ENCODE measurements around the gene CORO7.

The CORO7 gene

DNA sequence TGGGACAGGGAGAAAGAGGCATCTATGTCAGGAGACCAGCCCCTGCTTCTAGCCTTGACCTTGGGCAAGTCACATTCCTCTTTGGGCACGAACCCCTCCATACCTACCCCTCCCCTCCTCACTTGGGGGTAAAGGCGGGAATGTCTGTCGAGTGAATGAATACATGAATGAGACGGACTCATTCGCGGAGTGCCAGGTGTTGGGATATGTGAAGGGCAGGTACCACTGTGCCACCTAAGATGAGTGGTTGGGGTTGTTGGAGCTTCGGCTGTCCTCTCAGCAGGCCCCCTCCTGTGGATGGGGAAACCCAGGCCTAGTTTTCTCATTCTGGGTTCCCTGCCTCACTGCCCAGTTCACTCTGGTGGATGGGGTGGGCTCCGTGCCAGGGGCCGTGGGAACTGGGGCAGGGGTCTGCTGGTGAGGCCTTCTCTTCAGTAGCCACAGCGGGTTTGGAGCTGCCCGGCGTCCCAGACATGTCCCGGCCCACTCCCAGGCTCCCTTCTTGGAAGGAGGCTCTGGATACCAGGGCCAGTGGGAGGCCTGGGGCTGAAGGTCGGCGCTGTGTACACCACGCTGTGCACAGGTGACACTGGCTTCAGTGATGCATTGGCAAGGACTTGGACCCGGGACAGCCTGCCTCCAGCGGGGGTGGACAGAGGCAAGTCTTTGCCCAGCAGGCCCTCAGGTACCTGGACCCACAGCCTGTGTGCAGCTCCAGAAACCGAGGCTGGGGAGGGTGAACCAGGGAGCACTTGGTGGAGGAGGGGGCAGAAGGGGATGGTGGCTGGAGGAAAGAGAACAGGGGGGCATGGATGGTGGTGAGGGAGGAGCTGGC, 94.9 kb downstream of the CORO7 start:
- H3K4me3 ChIP-seq (replicated peaks; ENCODE audit: low read depth, low read length): no peak overlapping the region

DNA sequence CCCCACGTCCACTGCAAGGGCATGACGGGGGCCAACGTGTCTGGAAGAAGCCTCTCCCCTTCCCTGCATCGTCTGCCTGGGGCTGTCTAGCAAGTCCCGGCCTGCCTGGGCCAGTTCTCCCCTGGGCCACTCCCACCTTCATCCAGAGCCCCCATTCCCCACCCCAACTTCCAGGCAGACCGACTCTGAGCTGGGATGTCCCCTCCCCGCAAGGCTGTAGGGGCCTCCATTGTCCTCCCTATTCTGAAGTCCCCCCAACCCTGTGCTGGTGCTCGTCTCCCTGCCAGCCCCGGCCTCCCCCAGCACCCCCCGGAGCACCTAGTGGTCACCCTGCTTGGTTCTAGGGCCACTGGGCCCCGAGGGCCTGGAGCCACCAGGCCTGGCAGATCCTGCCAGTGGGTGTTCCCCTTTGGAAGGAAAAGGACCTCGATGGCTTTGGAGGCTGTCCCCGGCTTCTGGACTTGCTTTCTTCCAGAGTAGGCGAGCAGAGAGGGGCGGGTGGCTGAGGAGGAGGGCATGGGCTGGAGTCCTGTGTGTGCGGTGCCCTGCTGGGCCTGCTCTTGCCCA, 95.7 kb downstream of the CORO7 start:
- Histone ChIP-seq H3K4me3 (replicated peaks; ENCODE audit: low read depth, low read length) (no peak overlapping the region), H3K27me3 (replicated peaks; ENCODE audit: control insufficient read depth, insufficient read depth, low read length) (no peaks in the 10 kb centered on the region), H3K36me3 (ENCODE audit: control insufficient read depth, insufficient read depth, low read length) (no peaks in the 10 kb centered on the region)
- TF ChIP-seq, protein P1, sequence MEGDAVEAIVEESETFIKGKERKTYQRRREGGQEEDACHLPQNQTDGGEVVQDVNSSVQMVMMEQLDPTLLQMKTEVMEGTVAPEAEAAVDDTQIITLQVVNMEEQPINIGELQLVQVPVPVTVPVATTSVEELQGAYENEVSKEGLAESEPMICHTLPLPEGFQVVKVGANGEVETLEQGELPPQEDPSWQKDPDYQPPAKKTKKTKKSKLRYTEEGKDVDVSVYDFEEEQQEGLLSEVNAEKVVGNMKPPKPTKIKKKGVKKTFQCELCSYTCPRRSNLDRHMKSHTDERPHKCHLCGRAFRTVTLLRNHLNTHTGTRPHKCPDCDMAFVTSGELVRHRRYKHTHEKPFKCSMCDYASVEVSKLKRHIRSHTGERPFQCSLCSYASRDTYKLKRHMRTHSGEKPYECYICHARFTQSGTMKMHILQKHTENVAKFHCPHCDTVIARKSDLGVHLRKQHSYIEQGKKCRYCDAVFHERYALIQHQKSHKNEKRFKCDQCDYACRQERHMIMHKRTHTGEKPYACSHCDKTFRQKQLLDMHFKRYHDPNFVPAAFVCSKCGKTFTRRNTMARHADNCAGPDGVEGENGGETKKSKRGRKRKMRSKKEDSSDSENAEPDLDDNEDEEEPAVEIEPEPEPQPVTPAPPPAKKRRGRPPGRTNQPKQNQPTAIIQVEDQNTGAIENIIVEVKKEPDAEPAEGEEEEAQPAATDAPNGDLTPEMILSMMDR (IDR thresholded peaks at IDR 0.05; ENCODE audit: insufficient read depth, low read length, poor library complexity, severe bottlenecking): no peak
- no peak for DNase-seq (ENCODE audit: extremely low read depth, insufficient read length)

More for the DNA sequence above, 94.9 kb downstream of the CORO7 start:
- TF ChIP-seq, protein P1 (IDR thresholded peaks at IDR 0.05; ENCODE audit: insufficient read depth, low read length, poor library complexity, severe bottlenecking): no peak
- H3K27me3 ChIP-seq (replicated peaks; ENCODE audit: control insufficient read depth, insufficient read depth, low read length): no peaks in the 10 kb centered on the region
- H3K36me3 ChIP-seq (ENCODE audit: control insufficient read depth, insufficient read depth, low read length): no peaks in the 10 kb centered on the region
- DNase-seq (ENCODE audit: extremely low read depth, insufficient read length): no peak

DNA sequence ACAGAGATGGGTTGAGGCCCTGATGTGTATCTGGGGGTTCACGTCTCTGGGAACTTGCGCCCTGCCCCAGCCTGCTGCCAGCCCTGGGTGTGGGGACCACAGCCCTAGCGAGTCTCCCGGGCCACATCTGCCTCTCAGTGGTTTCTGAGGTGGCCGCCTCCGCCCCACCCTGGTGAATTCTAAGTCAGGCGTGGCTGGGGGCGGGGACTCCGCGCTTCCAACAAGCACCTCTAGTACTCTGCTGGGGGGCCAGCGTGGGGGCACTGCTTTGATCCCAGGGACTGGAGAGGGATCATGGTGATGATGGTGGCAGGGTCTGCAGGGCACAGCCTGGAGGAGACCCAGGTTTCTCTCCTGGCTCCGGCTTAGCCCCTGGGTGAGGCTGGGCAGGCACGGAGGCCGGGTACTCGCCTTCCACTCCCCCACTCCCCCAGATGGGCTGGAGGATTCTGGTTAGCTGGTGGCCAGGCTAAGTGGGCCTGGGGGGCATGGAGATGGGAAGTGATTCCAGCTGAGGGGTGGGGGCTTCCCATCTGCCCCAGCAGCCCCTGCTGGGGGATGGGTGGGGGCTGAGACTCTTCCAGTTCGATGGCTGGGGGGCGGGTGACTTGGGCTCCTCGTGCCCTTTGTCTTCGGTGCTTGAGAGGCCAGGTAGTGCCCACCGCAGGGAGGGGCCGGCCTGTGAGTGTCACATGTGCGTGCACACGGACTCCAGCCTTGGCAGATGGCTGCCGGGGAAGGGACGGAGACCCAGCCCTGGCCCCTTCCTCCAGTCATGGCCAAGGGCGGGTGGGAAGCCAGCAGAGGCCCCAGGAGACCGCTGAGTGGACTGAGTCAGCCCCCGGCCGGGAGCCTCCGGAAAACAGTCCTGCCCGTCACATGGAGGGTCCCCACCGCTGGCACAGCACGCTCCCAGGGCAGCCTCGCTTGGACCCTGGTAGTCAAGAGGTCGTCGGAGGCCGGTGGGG, 96.7 kb downstream of the CORO7 start:
- Histone ChIP-seq H3K4me3 (replicated peaks; ENCODE audit: low read depth, low read length) (no peak overlapping the region), H3K27me3 (replicated peaks; ENCODE audit: control insufficient read depth, insufficient read depth, low read length) (peaks cover 4% of the 10 kb centered on the region), H3K36me3 (ENCODE audit: control insufficient read depth, insufficient read depth, low read length) (no peaks in the 10 kb centered on the region)
- TF ChIP-seq, protein P1 (IDR thresholded peaks at IDR 0.05; ENCODE audit: insufficient read depth, low read length, poor library complexity, severe bottlenecking): no peak
- DNase-seq (ENCODE audit: extremely low read depth, insufficient read length): peak; percentile 63

DNA sequence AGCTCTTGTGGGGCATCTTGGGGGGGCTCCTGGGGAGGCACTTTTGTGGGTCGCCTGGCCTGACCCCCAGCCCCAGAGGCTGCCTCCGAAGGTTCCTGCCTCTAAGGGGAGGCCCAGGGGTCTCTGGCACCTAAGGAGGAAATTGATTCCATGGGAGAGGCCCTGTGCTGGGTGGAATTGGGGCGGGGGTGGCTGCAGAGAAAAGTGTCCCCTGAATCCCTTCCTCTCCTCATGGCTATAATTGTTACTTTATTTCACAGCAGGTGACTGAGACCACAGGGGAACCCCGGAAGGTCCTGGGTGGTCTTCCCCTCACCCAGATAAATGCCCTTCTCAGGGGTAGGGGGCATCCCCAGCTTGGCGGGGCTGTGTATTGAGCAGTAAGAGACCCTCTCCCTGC, 97.4 kb downstream of the CORO7 start:
- H3K4me3 ChIP-seq (replicated peaks; ENCODE audit: low read depth, low read length): no peak overlapping the region
- DNase-seq (ENCODE audit: extremely low read depth, insufficient read length): no peak
- H3K36me3 ChIP-seq (ENCODE audit: control insufficient read depth, insufficient read depth, low read length): no peaks in the 10 kb centered on the region
- TF ChIP-seq, protein P1 (IDR thresholded peaks at IDR 0.05; ENCODE audit: insufficient read depth, low read length, poor library complexity, severe bottlenecking): no peak
- peaks cover 8% of the 10 kb centered on the region for H3K27me3 ChIP-seq (replicated peaks; ENCODE audit: control insufficient read depth, insufficient read depth, low read length)

DNA sequence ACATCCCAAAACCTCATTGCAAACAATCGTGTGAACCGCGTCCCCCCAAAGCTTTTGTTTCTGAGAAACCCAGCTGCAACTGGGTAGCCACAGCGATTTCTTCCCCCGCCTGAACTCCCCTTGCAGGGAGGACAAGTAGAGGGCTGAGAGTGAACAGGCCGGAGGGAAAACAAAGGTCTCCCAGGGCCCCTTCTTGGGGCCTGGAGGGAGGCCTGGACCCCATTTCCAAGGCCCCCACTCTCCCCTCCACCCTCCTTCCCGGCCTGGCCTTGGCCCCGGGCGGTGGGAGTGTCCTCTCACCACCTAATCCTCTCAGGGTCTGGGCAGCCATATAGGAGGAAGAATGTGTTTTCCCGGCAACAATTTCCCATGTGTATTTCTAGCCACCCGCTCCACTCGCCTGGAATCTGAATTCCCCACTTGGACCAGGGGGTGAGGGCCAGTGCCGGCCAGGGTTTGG, 97.9 kb downstream of the CORO7 start:
- Histone ChIP-seq H3K27me3 (replicated peaks; ENCODE audit: control insufficient read depth, insufficient read depth, low read length) (peaks cover 8% of the 10 kb centered on the region), H3K4me3 (replicated peaks; ENCODE audit: low read depth, low read length) (no peak overlapping the region), H3K36me3 (ENCODE audit: control insufficient read depth, insufficient read depth, low read length) (no peaks in the 10 kb centered on the region)
- no peak for DNase-seq (ENCODE audit: extremely low read depth, insufficient read length)
- TF ChIP-seq, protein P1 (IDR thresholded peaks at IDR 0.05; ENCODE audit: insufficient read depth, low read length, poor library complexity, severe bottlenecking): no peak

Measured in GM06990 (cell line).